Lower lobe of right lung (tissue), 2 donors: Measurements from ENCODE around the gene URB2. TPM values are rescaled to one million over a fixed set of nuclear protein-coding genes. Genes with fewer than 3 reads are reported as not detected.

Experiments used
- ATAC-seq, 2 donors: fragments of 200-7000 bp; cut with Tn5 transposase; one replicate each; pipeline ENCODE4 v1.9.1; 2020 to 2022; ENCODE audit warnings: mild to moderate bottlenecking in 2 of 2, moderate library complexity in 2 of 2
- DNase-seq: peaks from one replicate; pipeline ENCODE4 v3.0.0-alpha.2; 2020
- H3K27ac ChIP-seq: fragments of 200-600 bp; one replicate; pipeline ENCODE4 v1.8.0; 2022
- H3K27me3 ChIP-seq: fragments of 200-600 bp; one replicate; pipeline ENCODE4 v1.8.0; 2022; ENCODE audit warnings: low read depth
- H3K36me3 ChIP-seq: fragments of 200-600 bp; one replicate; pipeline ENCODE4 v1.8.0; 2022; ENCODE audit warnings: mild to moderate bottlenecking
- H3K4me1 ChIP-seq: fragments of 200-600 bp; one replicate; pipeline ENCODE4 v1.8.0; 2022
- H3K4me3 ChIP-seq: fragments of 200-600 bp; one replicate; pipeline ENCODE4 v1.8.0; 2022; ENCODE audit warnings: mild to moderate bottlenecking
- H3K9me3 ChIP-seq: fragments of 200-600 bp; one replicate; pipeline ENCODE4 v1.8.0; 2022
- CTCF ChIP-seq: fragments of 200-600 bp; IDR thresholded peaks from one replicate; pipeline ENCODE4 v1.8.0; 2022; ENCODE audit warnings: antibody characterized with exemption, mild to moderate bottlenecking
- intact Hi-C: fragments of 100-400 bp; cut with DNase I; formaldehyde crosslinking; loops from one replicate; pipeline ENCODE4 v1.11.0; 2022
- total RNA-seq: library from RNA; stranded (reverse); fragmentation: NEBNext Ultra II Directional; extraction: Animal tissue kit (Norgen Biotek cat#: 25700); gene quantifications from one replicate; pipeline ENCODE4 v1.2.1, GENCODE V29; 2021
- donor health status: DM: no; HTN: yes; CAD: no; lungs with severe emphysema.

URB2 gene
- total RNA-seq, 1 donor from 2014 or later, result 5.8 TPM

DNA sequence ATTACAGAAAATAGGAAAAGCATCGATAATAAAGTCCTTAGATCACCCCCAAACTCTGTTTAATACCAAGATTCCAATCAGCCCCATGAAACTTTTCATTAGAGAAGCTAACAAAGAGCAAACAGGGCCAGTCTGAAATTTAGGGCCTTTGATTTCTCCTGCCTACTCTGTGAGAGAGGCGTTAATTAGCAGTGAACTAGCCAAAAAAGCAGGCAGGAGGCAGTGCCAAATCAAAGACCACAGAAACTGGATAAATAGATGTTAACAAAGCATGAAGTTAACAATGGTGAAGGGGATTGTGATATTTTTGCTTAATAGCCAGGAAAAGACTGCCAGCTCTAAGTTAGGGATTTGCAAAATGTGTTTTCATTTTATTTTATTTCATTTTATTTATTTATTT, 11.3 kb upstream of the URB2 start:
- ATAC-seq, result no peak
- TF ChIP-seq CTCF, result no peak
- intact Hi-C loops, result no loop called here

GRCh38 chr1:229617351-229618100, 8.5 kb upstream of the URB2 start:
- no peak for ATAC-seq
- intact Hi-C loops, result no loop called here
- no peak for TF ChIP-seq CTCF
- Histone ChIP-seq H3K27ac (no peak overlapping the region), H3K4me3 (no peak overlapping the region), H3K27me3 (no peaks in the 10 kb centered on the region), H3K4me1 (no peaks in the 10 kb centered on the region), H3K36me3 (peaks cover 19% of the 10 kb centered on the region), H3K9me3 (no peaks in the 10 kb centered on the region)
- no peak for DNase-seq

More for the DNA sequence above, 11.3 kb upstream of the URB2 start:
- Histone ChIP-seq H3K27ac (no peak overlapping the region), H3K4me3 (no peak overlapping the region), H3K36me3 (peaks cover 48% of the 10 kb centered on the region), H3K27me3 (no peaks in the 10 kb centered on the region), H3K9me3 (no peaks in the 10 kb centered on the region), H3K4me1 (no peaks in the 10 kb centered on the region)
- DNase-seq, result no peak

DNA sequence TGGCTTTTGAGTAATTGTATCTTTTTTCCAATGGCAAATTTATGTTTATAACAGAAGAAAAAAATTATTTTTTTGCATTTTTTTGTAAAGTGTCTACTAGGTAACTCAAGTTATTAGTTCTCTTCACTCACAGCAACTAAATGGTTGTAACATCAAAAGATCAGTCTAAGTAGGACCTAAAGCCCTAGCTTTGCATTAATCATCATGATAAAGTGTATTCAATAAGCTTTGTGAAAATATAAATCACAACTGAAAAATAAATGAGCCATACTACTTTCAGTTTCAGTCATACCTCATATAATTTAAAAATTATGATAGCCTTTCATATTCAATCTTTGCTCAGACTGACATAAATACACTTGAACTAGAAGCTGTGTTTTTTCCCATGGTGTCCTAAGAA, 7.0 kb upstream of the URB2 start:
- Histone ChIP-seq H3K9me3 (no peaks in the 10 kb centered on the region), H3K36me3 (peaks cover 5% of the 10 kb centered on the region), H3K4me3 (no peak overlapping the region), H3K27ac (no peak overlapping the region), H3K4me1 (peaks cover 10% of the 10 kb centered on the region), H3K27me3 (no peaks in the 10 kb centered on the region)
- DNase-seq (no peak), ATAC-seq (no peak)
- TF ChIP-seq CTCF, result no peak
- intact Hi-C loops, result no loop called here

GRCh38 chr1:229619614-229620013, 6.4 kb upstream of the URB2 start:
- H3K36me3 ChIP-seq, result no peaks in the 10 kb centered on the region
- no peak overlapping the region for H3K27ac ChIP-seq
- intact Hi-C loops, result no loop called here
- no peak for DNase-seq
- ATAC-seq, result no peak
- TF ChIP-seq CTCF, result no peak
- H3K4me3 ChIP-seq, result no peak overlapping the region
- H3K4me1 ChIP-seq, result peaks cover 16% of the 10 kb centered on the region
- no peaks in the 10 kb centered on the region for H3K27me3 ChIP-seq
- no peaks in the 10 kb centered on the region for H3K9me3 ChIP-seq

GRCh38 chr1:229620876-229621275, 5.2 kb upstream of the URB2 start:
- H3K27me3 ChIP-seq, result no peaks in the 10 kb centered on the region
- no peak for DNase-seq
- ATAC-seq, result no peak
- peaks cover 20% of the 10 kb centered on the region for H3K4me1 ChIP-seq
- H3K27ac ChIP-seq, result no peak overlapping the region
- TF ChIP-seq CTCF, result no peak
- H3K4me3 ChIP-seq, result no peak overlapping the region
- H3K36me3 ChIP-seq, result no peaks in the 10 kb centered on the region
- intact Hi-C loops, result no loop called here
- no peaks in the 10 kb centered on the region for H3K9me3 ChIP-seq
